IMR-90 (cell line): ENCODE data around the gene CNTFR. TPM values are rescaled to one million over a fixed set of nuclear protein-coding genes. Genes with fewer than 3 reads are reported as not detected.

Experiments
- ATAC-seq: fragments of 200-7000 bp; cut with Tn5 transposase; 2 replicates; pipeline ENCODE4 v1.9.1; 2020; ENCODE audit warnings: low read depth, mild to moderate bottlenecking, moderate library complexity
- BruUV-seq: library from RNA; stranded (reverse); fragments of 400-500 nt; replicated peaks from 2 replicates; lab custom pipeline; 2021; lab: Mats Ljungman, UMichigan
- CTCF ChIA-PET: fragments of 300-600 bp; formaldehyde crosslinking; extraction: SDS; loops from one replicate; lab custom pipeline; 2021; ENCODE audit warnings: antibody characterized with exemption; lab: Yijun Ruan, JAX
- POLR2A ChIA-PET: fragments of 300-600 bp; sonication (Branson Sonifier 250); formaldehyde crosslinking; loops from one replicate; lab custom pipeline; 2022; ENCODE audit warnings: antibody characterized with exemption; ENCODE audit not compliant: unreplicated experiment; lab: Charles Lee
- DNase-seq: peaks from one replicate; pipeline ENCODE4 v3.0.0; 2013
- H2AFZ ChIP-seq: replicated peaks from 2 replicates; pipeline ENCODE3; 2013; ENCODE audit warnings: low read length, mild to moderate bottlenecking; ENCODE audit not compliant: poor library complexity
- H2AK5ac ChIP-seq: 2 replicates; pipeline ENCODE4 v1.6.1; 2013; ENCODE audit warnings: low read depth, low read length, inconsistent platforms
- H2AK9ac ChIP-seq: replicated peaks from 2 replicates; pipeline ENCODE3; 2013; ENCODE audit warnings: mild to moderate bottlenecking, low read depth, low read length, moderate library complexity; ENCODE audit not compliant: poor library complexity
- H2BK120ac ChIP-seq: 2 replicates; pipeline ENCODE4 v1.6.1; 2013; ENCODE audit warnings: low read depth, low read length, inconsistent platforms
- H2BK15ac ChIP-seq: 3 replicates; pipeline ENCODE4 v1.6.1; 2013; ENCODE audit warnings: low read depth, low read length, inconsistent platforms
- H2BK20ac ChIP-seq: 2 replicates; pipeline ENCODE4 v1.6.1; 2013; ENCODE audit warnings: low read depth, mild to moderate bottlenecking, inconsistent platforms, low read length, moderate library complexity
- H2BK5ac ChIP-seq: 2 replicates; pipeline ENCODE4 v1.6.1; 2013; ENCODE audit warnings: mild to moderate bottlenecking, low read depth, low read length, inconsistent platforms; ENCODE audit not compliant: poor library complexity, severe bottlenecking
- H3K14ac ChIP-seq: replicated peaks from 2 replicates; pipeline ENCODE4 v1.6.1; 2013; ENCODE audit warnings: low read depth, low read length, inconsistent platforms
- H3K18ac ChIP-seq: 2 replicates; pipeline ENCODE4 v1.6.1; 2013; ENCODE audit warnings: low read depth, low read length, control low read depth
- H3K23ac ChIP-seq: 2 replicates; pipeline ENCODE4 v1.6.1; 2013; ENCODE audit warnings: low read depth, low read length, inconsistent platforms
- H3K27ac ChIP-seq: 2 replicates; pipeline ENCODE4 v1.5.1; 2013; ENCODE audit warnings: mild to moderate bottlenecking, control low read depth, low read length; ENCODE audit not compliant: insufficient read depth
- H3K27me3 ChIP-seq: 2 replicates; pipeline ENCODE4 v1.6.1; 2013; ENCODE audit warnings: low read length; ENCODE audit not compliant: control insufficient read depth, insufficient read depth
- H3K36me3 ChIP-seq: 2 replicates; pipeline ENCODE4 v1.6.1; 2013; ENCODE audit warnings: low read length, mixed read lengths; ENCODE audit not compliant: control insufficient read depth, insufficient read depth
- H3K4ac ChIP-seq: 2 replicates; pipeline ENCODE4 v1.6.1; 2013; ENCODE audit warnings: low read depth, low read length, inconsistent platforms
- H3K4me1 ChIP-seq: 2 replicates; pipeline ENCODE4 v1.6.1; 2013; ENCODE audit warnings: low read length, mixed read lengths; ENCODE audit not compliant: control insufficient read depth, insufficient read depth
- H3K4me2 ChIP-seq: 2 replicates; pipeline ENCODE4 v1.6.1; 2013; ENCODE audit warnings: low read depth, mild to moderate bottlenecking, control low read depth, low read length, moderate library complexity
- H3K4me3 ChIP-seq: 2 replicates; pipeline ENCODE4 v1.5.1; 2013; ENCODE audit warnings: low read depth, mild to moderate bottlenecking, control low read depth, low read length, moderate library complexity; ENCODE audit not compliant: insufficient read depth
- H3K56ac ChIP-seq: 2 replicates; pipeline ENCODE4 v1.6.1; 2013; ENCODE audit warnings: low read length, inconsistent platforms; ENCODE audit not compliant: insufficient read depth; ENCODE audit errors: extremely low read depth
- H3K79me1 ChIP-seq, 2 experiments: 2 replicates each; pipeline ENCODE4 v1.6.1; 2013; ENCODE audit warnings: low read length in 2 of 2, inconsistent platforms in 1 of 2, low read depth in 1 of 2
- H3K9ac ChIP-seq: 2 replicates; pipeline ENCODE4 v1.6.1; 2013; ENCODE audit warnings: low read depth, low read length, control low read depth
- H3K9me1 ChIP-seq: 2 replicates; pipeline ENCODE4 v1.6.1; 2013; ENCODE audit warnings: low read length, inconsistent platforms; ENCODE audit not compliant: insufficient read depth
- H3K9me3 ChIP-seq: 2 replicates; pipeline ENCODE4 v1.6.1; 2013; ENCODE audit warnings: low read length; ENCODE audit not compliant: control insufficient read depth, insufficient read depth
- H4K20me1 ChIP-seq: 2 replicates; pipeline ENCODE4 v1.6.1; 2013; ENCODE audit warnings: low read length, inconsistent platforms; ENCODE audit not compliant: insufficient read depth
- H4K5ac ChIP-seq: 2 replicates; pipeline ENCODE4 v1.6.1; 2013; ENCODE audit warnings: mild to moderate bottlenecking, low read depth, low read length, control low read depth
- H4K8ac ChIP-seq, 2 experiments: 2 replicates each; pipeline ENCODE4 v1.6.1; 2013; ENCODE audit warnings: low read depth in 2 of 2, low read length in 2 of 2, control low read depth in 1 of 2, inconsistent platforms in 1 of 2
- H4K91ac ChIP-seq: 2 replicates; pipeline ENCODE4 v1.6.1; 2013; ENCODE audit warnings: low read depth, low read length, inconsistent platforms; ENCODE audit not compliant: insufficient read depth
- CEBPB ChIP-seq: IDR thresholded peaks from 2 replicates; pipeline ENCODE4 v1.6.1; 2012; ENCODE audit warnings: low read depth, low read length, improper control_type of control experiment
- CTCF ChIP-seq: conservative IDR thresholded peaks from 2 replicates; pipeline ENCODE4 v1.5.1; 2012; ENCODE audit warnings: mild to moderate bottlenecking, low read depth, low read length, improper control_type of control experiment
- NFE2L2 ChIP-seq: fragments of 150-350 bp; IDR thresholded peaks from 2 replicates; pipeline ENCODE4 v1.6.1; 2016; ENCODE audit warnings: low read depth, mild to moderate bottlenecking, low read length
- RFX5 ChIP-seq: IDR thresholded peaks from 2 replicates; pipeline ENCODE4 v1.8.0; 2012; ENCODE audit warnings: low read depth, mild to moderate bottlenecking, low read length, moderate library complexity
- USF2 ChIP-seq: fragments of 150-350 bp; IDR thresholded peaks from 2 replicates; pipeline ENCODE4 v1.6.1; 2017; ENCODE audit warnings: mild to moderate bottlenecking, antibody characterized with exemption, low read length, low read depth
- WGBS, 2 experiments: methylation state at CpG; one replicate each; pipeline versions ENCODE4 v1.1.5 to v1.1.7; 2013; ENCODE audit warnings: missing lambda C conversion rate in 2 of 2; ENCODE audit not compliant: insufficient read length in 1 of 2; ENCODE audit errors: extremely low coverage in 2 of 2; 5-methylcytosine and 5-hydroxymethylcytosine counted together
- dilution Hi-C: fragments of 300-500 bp; cut with HindIII; formaldehyde crosslinking; loops from one replicate; pipeline ENCODE4 v1.14.3; 2018; ENCODE audit warnings: low sequenced_read_pairs; ENCODE audit not compliant: unreplicated experiment
- in situ Hi-C: fragments of 300-500 bp; cut with MboI; formaldehyde crosslinking; loops from 3 replicates; pipeline ENCODE4 v1.14.3; 2019; ENCODE audit warnings: low sequenced_read_pairs, inconsistent platforms, mixed read lengths
- intact Hi-C: fragments of 100-400 bp; cut with micrococcal nuclease; formaldehyde crosslinking; loops from 2 replicates; pipeline ENCODE4 v1.10.0; 2022
- polyA plus RNA-seq, 3 experiments: library from polyadenylated mRNA; depleted of rRNA; stranded (reverse); fragments of >200 nt; gene quantifications; 2 replicates each; pipeline ENCODE4 v1.2.3, GENCODE V29; 2012; ENCODE audit warnings: low replicate concordance in 1 of 3
- total RNA-seq: library from RNA; depleted of rRNA; stranded (reverse); fragments of >200 nt; gene quantifications from 2 replicates; pipeline ENCODE4 v1.2.3, GENCODE V29; 2012
- TF ChIP-seq, protein P1 (sequence below): fragments of 150-350 bp; IDR thresholded peaks from 2 replicates; pipeline ENCODE4 v1.6.1; 2016; ENCODE audit warnings: low read depth, mild to moderate bottlenecking, low read length, moderate library complexity, borderline replicate concordance

Gene CNTFR
- total and polyA plus RNA-seq, 2 of the 4 experiments (the other 2 are of a cell fraction): not detected

DNA sequence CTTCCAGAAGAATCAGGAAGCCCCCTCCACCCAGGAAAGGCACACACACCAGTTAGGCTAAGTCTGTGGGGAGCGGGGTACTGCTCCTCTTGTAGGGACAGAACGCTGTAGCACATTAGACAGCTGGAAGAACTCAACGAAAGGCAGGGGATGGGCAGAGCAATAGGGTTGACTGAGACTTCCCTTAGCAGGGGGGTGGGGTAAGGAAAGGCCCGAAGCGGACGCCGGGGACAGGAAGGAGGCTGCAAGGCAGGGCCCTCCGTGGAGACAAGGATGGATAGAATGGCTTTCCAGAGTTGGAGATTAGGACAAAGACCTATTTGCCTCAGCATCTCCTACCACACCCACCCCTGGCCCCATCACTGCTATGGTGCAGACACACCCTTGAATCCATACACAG, 14.3 kb downstream of the CNTFR start:
- no peak overlapping the region for H3K4me2 ChIP-seq
- no peak overlapping the region for H3K23ac ChIP-seq
- H4K20me1 ChIP-seq: no peaks in the 10 kb centered on the region
- intact Hi-C loops (no loop called here), in situ Hi-C loops (no loop called here), dilution Hi-C loops (no loop called here)
- ChIA-PET POLR2A (no interaction called here), CTCF (no interaction called here)
- ATAC-seq: no peak
- peaks cover 88% of the 10 kb centered on the region for H3K27me3 ChIP-seq
- no peak overlapping the region for H2BK5ac ChIP-seq
- H2BK20ac ChIP-seq: no peak overlapping the region
- H2BK15ac ChIP-seq: no peak overlapping the region
- H3K79me1 ChIP-seq: no peaks in the 10 kb centered on the region
- BruUV-seq: no TSS peak
- no peaks in the 10 kb centered on the region for H3K9me3 ChIP-seq
- H4K8ac ChIP-seq: no peak overlapping the region
- no peak overlapping the region for H3K4ac ChIP-seq
- H3K18ac ChIP-seq: no peak overlapping the region
- no peak overlapping the region for H2AK5ac ChIP-seq
- H3K9ac ChIP-seq: no peak overlapping the region
- DNase-seq: no peak
- H2AK9ac ChIP-seq: no peak overlapping the region
- no peak overlapping the region for H3K14ac ChIP-seq
- no peak for TF ChIP-seq USF2
- TF ChIP-seq, protein P1, sequence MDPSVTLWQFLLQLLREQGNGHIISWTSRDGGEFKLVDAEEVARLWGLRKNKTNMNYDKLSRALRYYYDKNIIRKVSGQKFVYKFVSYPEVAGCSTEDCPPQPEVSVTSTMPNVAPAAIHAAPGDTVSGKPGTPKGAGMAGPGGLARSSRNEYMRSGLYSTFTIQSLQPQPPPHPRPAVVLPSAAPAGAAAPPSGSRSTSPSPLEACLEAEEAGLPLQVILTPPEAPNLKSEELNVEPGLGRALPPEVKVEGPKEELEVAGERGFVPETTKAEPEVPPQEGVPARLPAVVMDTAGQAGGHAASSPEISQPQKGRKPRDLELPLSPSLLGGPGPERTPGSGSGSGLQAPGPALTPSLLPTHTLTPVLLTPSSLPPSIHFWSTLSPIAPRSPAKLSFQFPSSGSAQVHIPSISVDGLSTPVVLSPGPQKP: no peak
- TF ChIP-seq CEBPB: no peak
- TF ChIP-seq NFE2L2: no peak
- TF ChIP-seq CTCF: no peak
- TF ChIP-seq RFX5: no peak
- no peak overlapping the region for H4K5ac ChIP-seq
- no peak overlapping the region for H4K91ac ChIP-seq
- H3K27ac ChIP-seq: no peak overlapping the region
- H3K4me1 ChIP-seq: no peaks in the 10 kb centered on the region
- WGBS, 2 experiments: 33% methylated on average over 1 of the region's 8 CpGs; no CpG with 5 or more reads in 1 of the 2 experiments
- 0 out of 2 replicates have a peak, but pooled peaks cover 3% of the 10 kb centered on the region for H3K9me1 ChIP-seq
- no peak overlapping the region for H3K4me3 ChIP-seq
- no peak overlapping the region for H2BK120ac ChIP-seq
- H3K56ac ChIP-seq: no peak overlapping the region
- H2AFZ ChIP-seq: no peak overlapping the region
- no peaks in the 10 kb centered on the region for H3K36me3 ChIP-seq
